AG04449 (cell line): ENCODE results near the gene KCNJ9.
A peak's percentile ranks its signal among the peaks of the same experiment; 100 is the strongest.

ENCODE experiments used
- CTCF ChIA-PET: fragments of 350-600 bp; formaldehyde crosslinking; extraction: SDS; loops from one replicate; lab custom pipeline; 2021; ENCODE audit warnings: antibody characterized with exemption; lab: Yijun Ruan, JAX
- POLR2A ChIA-PET: fragments of 400-600, 350-600 bp; formaldehyde crosslinking; extraction: SDS; loops from one replicate; lab custom pipeline; 2020; ENCODE audit warnings: antibody characterized with exemption, inconsistent platforms; lab: Yijun Ruan, JAX
- DNase-seq: peaks from one replicate; pipeline ENCODE4 v3.0.0-alpha.2; 2010; ENCODE audit warnings: low read depth, low spot score
- H3K4me3 ChIP-seq: 2 replicates; pipeline ENCODE4 v1.5.1; 2011; ENCODE audit warnings: low read depth, mild to moderate bottlenecking, control low read depth, low read length
- CTCF ChIP-seq: IDR thresholded peaks from one replicate; pipeline ENCODE4 v1.5.1; 2011; ENCODE audit warnings: mild to moderate bottlenecking, moderate library complexity, low read length, control low read depth, inconsistent platforms; ENCODE audit not compliant: insufficient read depth; ENCODE audit errors: missing control alignments

Gene KCNJ9

GRCh38 chr1:160097911-160098851 lies 16.8 kb downstream of the KCNJ9 start, which contains the start of gene IGSF8:
IGSF8 (minus strand) TSS chr1:160098619; CDS start chr1:160098472, 147 bp downstream.
- no peak for DNase-seq
- CTCF ChIA-PET: interaction anchor here (0.8 to 6.8 kb wide), 11 partner anchors 11 to 278 kb away, joined by 3 to 100 read pairs (median 7); partner anchors contain the start of gene KCNJ9
- TF ChIP-seq CTCF: no peak
- POLR2A ChIA-PET: interaction anchor here (0.7 to 1.9 kb wide), 2 partner anchors 120 to 122 kb away, joined by 4 to 5 read pairs; no protein-coding TSS in a partner anchor
- peak within 1 kb of the TSS; percentile 72 for H3K4me3 ChIP-seq

- DNase-seq: peak; percentile 29
- peak overlapping the region; percentile 72 for H3K4me3 ChIP-seq
- TF ChIP-seq CTCF: no peak
- ChIA-PET POLR2A (interaction anchor here (1.9 kb wide), 1 partner anchor 121 kb away, joined by 5 read pairs; no protein-coding TSS in a partner anchor), CTCF (interaction anchor here (0.8 to 6.8 kb wide), 10 partner anchors 10 to 193 kb away, joined by 3 to 100 read pairs (median 12); partner anchors contain the start of gene KCNJ9)
Measured at GRCh38 chr1:160098852-160099561, 17.7 kb downstream of the KCNJ9 start.

GRCh38 chr1:160099716-160100375 lies 18.5 kb downstream of the KCNJ9 start:
- no peak overlapping the region for H3K4me3 ChIP-seq
- no peak for TF ChIP-seq CTCF
- ChIA-PET POLR2A (no interaction called here), CTCF (interaction anchor here (1.0 to 7.1 kb wide), 30 partner anchors 7 to 276 kb away, joined by 3 to 206 read pairs (median 17); partner anchors contain the start of genes CASQ1, DCAF8, KCNJ9 and PEA15)
- no peak for DNase-seq

- CTCF ChIA-PET: interaction anchor here (0.6 to 7.1 kb wide), 50 partner anchors 9 to 502 kb away, joined by 3 to 206 read pairs (median 6); partner anchors contain the start of genes ATP1A2, ATP1A4, CASQ1 and DCAF8
- no peak for DNase-seq
- peak overlapping the region; percentile 16; the same call in 1 of the 2 replicates for H3K4me3 ChIP-seq
- POLR2A ChIA-PET: interaction anchor here (0.9 to 1.2 kb wide), 2 partner anchors 118 to 190 kb away, joined by 3 to 7 read pairs; no protein-coding TSS in a partner anchor
- TF ChIP-seq CTCF: peak; percentile 91
Measured at GRCh38 chr1:160101037-160101716, 19.8 kb downstream of the KCNJ9 start.
